GM21576 (cell line): ENCODE data around the gene HDHD5.
"Not testable (repeated sequence)": the region's sequence is repeated elsewhere in the genome, so short reads cannot be mapped to it uniquely, and the experiment has no call there.

Experiments
- ATAC-seq: cut with Tn5 transposase; IDR thresholded peaks from one replicate; pipeline ENCODE4 v1.9.1; 2021; ENCODE audit warnings: mild to moderate bottlenecking, moderate library complexity; ENCODE audit not compliant: unreplicated experiment

The HDHD5 gene

GRCh38 chr22:17157714-17158113, 1.4 kb downstream of the HDHD5 start:
- ATAC-seq = no peak

DNA sequence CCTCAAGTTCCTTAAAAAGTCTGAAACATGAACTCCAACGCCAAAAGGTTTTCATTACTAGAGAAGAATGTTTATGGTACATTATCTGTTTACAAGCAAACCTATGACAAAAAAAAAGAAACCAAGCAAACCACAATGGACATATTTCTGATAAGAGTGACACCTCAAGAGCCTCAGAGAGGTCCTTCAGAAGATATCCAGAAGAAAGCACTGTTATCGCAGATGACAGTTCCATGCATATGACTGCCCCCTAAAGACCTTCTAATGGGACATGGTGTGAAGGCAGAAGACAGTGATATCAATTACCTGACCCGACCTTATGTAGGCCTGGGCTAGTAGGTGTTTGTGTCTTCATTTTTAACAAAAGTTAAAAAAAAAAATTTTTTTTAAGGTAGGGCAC, 3.1 kb downstream of the HDHD5 start:
- no peak for ATAC-seq

DNA sequence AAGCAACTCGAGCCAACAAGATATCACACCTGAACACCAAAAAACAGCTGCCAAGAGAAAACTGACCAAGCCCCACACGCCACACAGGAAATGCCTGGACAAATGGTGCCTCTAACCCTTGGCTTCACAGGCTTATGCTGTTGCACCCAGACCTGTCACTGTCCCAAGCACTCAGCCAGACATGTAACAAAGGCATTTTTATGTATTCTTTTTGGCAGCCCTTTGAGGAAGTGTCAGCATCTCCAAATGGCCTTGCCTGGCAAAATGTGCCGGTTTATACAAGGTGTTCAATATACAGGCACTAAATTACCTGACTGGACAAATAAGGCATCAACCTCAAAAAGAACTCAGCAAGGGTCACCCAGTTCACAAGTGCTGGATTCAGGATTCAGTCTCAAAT, 6.1 kb downstream of the HDHD5 start:
- ATAC-seq = no peak

- ATAC-seq = no peak
These were observed 6.7 kb downstream of the HDHD5 start for GRCh38 chr22:17152340-17152739.

DNA sequence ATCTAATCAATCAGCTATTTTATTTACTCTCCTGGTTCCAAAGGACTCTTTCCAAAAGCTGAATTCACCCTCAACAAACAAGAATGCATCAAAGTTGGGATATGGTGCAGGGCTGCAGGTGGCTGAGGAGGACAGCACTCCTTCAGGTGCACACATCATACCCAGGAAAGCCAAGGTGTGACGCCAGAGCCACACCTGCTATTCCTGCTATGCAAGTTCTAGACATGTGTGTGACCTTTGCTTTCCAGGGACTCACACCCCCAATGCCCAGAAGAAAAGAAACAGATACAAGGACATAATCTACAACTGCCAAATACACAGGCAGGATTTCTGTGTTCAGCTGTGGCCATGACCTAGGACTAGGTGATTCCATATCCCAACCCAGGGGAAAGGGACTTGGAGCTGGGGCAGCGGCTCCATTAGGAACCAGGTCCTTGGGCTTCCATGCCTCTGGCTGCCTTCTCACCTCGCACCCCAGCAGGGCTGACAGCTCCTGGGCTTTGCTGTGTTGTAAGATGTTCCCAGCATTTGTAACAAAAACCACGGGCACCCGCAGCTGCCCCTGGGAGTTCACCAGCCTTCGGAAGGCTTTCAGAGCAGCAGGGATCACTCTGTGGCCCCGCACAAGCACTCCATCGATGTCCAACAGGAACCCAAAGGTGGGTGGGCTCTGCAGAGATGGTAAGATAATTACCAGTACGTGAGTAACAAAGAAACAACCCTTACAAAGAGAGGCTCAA, 9.8 kb downstream of the HDHD5 start:
- no peak for ATAC-seq

GRCh38 chr22:17147458-17147857, 11.6 kb downstream of the HDHD5 start:
- ATAC-seq = not testable (repeated sequence)

GRCh38 chr22:17145021-17145680, 13.9 kb downstream of the HDHD5 start:
- ATAC-seq = no peak

DNA sequence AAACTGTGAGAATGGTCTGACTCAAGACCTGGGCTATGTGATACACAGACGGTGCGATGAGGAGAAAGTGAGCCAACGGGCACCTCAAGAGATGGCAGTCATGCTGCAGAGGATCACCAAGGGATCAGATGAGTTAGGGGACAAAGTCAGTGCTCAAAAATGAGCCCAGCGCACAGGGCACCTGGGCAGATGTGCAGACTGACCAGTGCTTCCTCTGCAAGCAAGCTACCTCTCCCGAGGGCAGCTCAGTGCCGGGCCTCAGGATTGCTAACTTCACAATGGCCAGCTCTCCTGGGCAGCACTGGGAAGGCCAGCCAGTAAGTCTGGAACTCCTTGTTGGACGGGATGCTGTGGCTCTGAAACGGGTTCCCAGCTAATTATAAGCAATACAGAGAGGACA, 15.3 kb downstream of the HDHD5 start:
- no peak for ATAC-seq

DNA sequence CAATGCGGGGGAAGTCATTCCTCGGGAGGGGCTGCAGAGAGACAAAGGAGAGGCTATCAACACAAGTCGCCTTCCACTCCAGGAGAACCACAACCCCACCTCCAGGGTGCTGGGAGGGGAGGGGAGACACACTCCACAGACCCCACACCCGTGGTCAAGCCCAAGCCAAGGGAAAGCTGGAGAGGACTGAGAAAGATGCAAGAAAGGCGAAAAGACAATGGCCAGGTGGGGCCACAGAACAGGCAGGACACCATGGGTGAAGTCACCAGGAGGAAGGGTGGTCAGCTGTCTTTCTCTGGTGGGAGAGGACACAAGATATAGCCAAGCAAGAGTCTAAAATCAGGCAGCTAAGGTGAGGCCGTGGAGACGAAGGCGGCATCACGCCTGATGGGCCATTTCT, 16.0 kb downstream of the HDHD5 start:
- ATAC-seq = no peak

DNA sequence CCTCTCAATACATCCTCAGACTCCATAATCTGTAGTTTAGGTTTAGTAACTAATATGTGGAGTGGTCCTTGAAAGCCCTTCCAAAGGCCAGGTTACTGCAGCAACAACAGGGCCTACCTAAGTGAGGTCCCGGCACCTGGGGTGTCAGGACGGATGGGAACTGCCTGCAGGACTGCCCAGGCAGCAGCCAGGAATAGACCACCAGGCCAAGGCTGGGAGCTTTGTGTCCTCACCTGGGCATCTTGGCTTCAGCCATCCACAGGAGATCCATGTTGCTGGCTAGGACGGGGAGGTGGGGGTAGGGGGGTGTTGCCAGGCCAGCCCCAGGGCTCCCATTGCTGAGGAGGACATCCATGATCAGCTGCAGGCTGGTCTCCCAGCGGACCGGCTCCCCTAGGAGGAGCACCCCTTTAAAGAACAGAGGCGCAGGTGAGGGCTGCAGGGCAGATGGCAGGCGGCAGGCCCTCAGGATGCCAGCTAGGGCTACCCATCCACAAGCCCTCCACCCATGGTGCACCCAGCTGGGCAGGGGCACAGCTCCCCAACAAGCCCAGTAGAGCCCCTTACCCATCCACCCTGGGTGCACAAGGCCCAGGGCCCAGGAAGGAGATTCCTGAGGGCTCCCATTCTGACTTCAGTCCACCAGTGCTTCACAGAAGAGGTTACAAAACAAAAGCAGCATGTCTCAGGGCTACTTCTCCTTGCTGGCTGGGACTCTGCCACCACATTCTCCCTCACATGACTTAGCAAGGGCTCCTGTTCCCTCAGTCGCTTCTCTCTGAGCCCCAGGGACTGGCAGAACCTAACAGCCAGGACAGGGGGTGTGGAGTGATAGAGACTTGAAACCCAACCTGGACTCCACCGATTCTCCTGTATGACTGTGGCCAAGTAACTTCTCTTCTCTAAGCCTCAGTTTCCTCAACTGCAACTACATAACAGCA, 18.0 kb downstream of the HDHD5 start:
- no peak for ATAC-seq

- ATAC-seq = no peak
These were observed 19.1 kb downstream of the HDHD5 start for GRCh38 chr22:17140022-17140421.

DNA sequence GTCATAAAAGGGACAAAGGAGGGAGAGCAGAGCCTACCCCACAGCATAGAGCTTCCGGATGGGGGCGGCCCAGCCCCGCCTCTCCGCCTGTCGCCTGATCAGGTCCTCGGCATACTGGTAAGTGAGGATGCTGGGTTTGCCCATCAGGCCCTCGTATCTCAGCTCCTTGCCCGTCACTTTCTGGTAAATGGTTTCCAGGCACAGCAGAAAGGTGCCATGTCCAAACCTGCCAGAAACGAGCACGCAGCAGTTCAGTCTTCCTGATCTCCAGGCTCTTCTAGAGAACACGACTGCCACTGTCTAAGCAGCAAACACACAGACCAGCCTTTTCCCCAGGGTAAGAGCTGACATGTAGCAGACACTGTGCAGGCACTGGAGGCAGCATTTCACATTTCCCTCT, 20.6 kb downstream of the HDHD5 start:
- no peak for ATAC-seq

DNA sequence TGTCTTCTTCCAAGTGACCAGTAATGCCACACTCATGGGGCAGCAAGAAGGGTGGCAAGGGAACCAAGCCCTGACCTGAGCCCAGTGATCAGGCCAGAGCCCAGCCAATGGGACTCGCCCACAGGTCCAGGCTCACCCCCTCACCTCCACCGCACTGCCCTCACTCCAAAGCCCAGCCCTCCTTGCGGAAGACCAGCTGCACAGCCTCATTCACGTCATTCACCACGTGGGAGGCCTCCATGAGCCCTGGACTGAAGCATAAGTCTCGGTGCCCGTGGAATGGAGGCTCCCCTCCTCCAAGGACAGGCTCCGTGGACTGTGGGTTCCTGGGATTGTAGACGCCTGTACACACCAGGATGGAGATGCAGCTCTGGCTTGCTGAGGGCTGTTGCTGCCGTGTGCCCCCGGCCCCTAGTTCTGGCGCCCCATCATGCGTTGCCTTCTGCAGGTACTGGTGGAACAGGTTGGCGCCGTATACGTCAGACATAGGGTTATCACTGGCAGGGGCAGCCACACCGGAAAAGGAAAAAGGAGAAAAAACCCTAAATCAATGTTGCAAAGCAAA, 21.1 kb downstream of the HDHD5 start:
- ATAC-seq = no peak

- ATAC-seq = no peak
These were observed 21.9 kb downstream of the HDHD5 start for GRCh38 chr22:17137170-17137569.

DNA sequence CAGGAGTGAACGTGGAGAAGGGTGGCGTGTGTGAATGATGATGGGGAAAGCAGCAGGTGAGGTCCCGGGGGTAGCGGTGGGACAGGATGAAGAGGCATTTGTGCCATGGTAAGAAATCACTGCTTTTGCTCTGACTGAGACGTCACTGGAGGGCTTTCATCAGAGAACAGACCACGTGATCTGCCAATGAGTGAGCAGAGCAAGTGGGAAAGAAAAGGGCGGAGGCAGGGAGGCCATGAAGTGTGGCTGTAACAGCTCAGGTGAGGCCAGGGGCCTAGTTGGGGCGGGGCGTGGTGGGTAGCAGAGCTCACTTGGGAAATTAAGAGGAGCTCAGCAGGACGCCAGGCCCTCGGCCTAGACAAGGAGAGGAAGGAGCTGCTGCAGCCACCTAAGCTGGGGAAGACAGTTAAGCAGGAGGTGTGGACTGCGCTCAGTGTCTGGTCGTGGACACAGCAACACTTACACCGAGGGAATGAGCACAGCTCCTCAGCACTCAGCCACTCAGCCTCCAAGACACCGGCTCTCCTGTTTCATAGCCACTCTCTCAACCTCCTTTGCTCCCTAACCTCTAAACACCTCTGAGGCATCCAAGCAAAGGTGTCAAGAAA, 23.8 kb downstream of the HDHD5 start:
- ATAC-seq = no peak

- ATAC-seq = no peak
These were observed 25.9 kb downstream of the HDHD5 start for GRCh38 chr22:17133137-17133536.

DNA sequence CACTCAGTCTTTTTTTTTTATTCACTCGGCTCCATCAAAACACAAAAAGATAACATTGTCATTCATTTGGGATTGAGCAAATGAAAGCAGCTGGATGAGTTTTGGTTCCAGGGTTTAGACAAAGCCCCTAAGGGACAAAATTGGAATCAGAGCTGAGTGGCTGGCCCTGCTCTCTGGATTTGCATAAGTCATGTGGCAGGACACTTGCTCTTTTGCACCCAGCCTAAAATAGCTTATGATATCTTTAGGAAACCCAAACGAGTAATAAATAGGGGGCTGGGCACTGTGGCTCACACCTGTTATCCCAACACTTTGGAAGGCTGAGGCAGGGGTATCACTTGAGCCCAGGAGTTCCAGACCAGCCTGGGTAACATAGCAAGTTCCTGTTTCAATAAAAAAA, 27.0 kb downstream of the HDHD5 start:
- no peak for ATAC-seq

DNA sequence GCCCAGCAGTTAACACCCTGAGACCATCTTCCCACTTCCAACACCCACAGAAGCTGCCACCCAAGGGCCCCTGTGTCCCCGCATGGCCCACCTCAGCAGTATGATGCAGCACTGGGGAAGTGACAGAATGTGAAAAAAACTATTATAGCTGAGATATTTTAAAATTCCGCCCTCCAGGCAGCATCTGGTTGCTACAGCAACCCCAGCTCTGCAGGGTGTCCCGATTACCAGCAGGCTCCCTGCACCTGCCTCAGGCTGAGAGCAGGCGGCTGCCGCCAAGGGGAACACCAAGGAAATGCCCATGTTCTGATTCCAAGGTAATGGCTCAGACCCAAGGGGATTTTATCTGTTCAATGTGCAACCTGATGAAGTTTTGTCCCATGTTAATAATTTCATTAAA, 27.4 kb downstream of the HDHD5 start:
- ATAC-seq = no peak

DNA sequence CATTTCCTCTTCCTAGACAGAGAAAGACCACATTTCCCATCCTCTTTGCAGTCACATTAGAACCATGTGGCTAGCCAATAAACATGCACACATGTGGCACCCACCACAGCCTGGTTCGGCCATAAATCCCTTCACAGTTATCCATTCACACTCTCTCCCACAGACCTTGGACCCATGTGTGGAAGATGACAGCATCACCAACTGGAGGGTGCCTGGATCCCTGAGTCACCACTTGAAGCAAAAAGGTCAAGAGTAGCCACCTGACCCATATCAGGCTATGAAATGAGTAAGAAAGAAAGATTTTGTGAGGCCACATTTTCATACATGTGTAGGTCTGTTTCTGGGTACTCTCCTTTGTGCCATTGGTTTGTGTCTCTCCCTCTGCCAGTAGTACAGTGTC, 28.9 kb downstream of the HDHD5 start:
- ATAC-seq = no peak

DNA sequence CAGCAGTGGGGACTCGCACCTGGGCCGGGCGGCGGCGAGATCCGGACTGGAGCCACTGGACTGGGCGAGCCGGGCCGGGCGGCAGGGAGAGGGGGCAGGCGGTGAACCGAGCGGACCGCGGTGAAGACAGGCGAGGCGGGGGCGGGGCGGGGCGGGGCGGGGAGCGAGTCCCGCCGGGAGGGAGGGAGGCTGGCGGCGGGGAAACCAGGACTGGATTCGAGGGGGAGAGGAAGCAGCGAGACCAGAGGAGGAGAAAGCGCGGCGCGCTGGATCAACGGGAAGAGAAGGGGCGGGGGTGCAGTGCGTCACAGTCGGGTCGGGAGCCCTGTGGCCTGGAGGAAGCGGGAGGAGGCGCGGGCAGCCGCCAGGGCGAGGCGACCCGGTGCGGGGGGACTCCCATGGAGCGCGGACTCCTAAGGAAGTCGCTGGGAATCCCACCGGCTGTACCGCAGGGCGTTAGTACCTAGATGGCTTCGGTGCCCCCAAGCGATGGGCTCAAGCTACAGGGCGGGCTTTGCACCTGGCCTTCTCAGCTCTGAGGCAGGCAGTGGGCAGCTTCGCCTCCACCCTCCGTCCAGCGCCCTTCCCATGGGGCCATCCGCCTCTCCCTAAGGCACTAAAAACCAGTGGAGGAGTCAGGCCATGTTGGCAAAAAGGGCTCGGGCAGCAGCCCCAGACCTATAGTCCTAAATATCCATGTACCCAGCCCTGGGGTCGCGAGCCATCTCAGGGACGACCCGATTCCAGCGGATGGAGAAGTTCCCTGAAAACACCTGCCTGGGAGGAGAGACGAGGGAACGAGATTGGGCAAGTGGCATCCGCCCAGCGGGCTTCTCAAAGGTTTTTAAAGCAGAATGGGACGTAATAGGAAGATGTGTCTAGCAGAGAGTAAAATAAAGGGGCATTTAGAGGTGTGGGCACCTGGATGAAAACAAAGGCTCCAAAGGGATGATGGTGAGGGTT, 37.6 kb downstream of the HDHD5 start, which contains the start of gene TMEM121B:
TSS of gene TMEM121B (minus strand) at position 128 of the 963 bp plus-strand sequence. CDS start 233 bp downstream, outside the sequence.
- no peak for ATAC-seq
